Erythroblast (primary cell): Measurements from ENCODE around the gene PCNX1.

ENCODE experiments used
- DNase-seq, 2 experiments: peaks; one replicate each; lab custom pipeline; 2025; lab: John Stamatoyannopoulos, UW
- GATA1 ChIP-seq: IDR thresholded peaks from 2 replicates; pipeline ENCODE4 v1.6.1; 2011; ENCODE audit warnings: low read depth, mild to moderate bottlenecking, control low read depth, low read length, moderate library complexity
- POLR2A ChIP-seq: IDR thresholded peaks from 2 replicates; pipeline ENCODE4 v1.6.1; 2011; ENCODE audit warnings: mild to moderate bottlenecking, low read length

PCNX1 gene

GRCh38 chr14:71021347-71022011 lies 114.2 kb downstream of the PCNX1 start:
- DNase-seq, result no peak
- no peak for TF ChIP-seq GATA1
- no peak for TF ChIP-seq POLR2A

DNA sequence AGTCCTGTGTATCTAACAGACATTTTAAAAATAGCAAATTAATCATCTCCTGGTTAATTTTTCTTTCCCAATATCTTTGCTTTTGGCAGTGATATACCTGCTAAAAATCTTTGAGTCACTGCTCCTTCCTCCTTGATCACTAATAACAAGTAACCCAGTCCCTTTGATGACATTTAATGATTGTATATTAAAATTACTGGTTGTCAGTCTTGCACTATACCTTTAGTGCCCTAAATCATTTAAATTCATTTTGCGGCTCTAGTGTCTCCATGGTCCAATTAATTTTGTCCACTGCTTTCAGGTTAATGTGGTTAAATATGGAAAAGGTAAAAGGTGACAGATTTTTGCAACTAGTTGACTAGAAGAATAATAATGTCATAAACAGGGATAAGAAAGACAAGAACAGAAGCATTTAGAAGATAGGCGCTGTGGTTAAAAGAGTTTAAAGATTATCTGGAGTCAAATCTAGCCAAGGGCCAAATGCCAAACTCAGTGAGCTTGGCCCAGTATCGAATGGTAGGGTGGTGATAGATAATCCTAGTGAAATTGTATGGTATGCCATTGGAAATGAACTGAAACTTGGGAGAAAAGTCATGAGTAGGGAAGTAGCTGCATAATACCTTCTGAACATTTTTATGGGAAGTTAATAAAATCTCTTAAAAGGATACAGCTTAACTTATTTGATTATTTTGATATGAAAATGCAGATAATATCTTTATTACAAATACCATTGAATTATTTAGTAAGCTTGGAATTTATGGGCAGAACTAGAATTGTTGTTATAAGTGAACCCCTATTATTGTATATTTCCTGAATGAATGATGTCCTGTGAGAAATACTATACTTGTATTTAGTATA lies 115.0 kb downstream of the PCNX1 start:
- no peak for DNase-seq
- TF ChIP-seq GATA1 (no peak), POLR2A (no peak)

DNA sequence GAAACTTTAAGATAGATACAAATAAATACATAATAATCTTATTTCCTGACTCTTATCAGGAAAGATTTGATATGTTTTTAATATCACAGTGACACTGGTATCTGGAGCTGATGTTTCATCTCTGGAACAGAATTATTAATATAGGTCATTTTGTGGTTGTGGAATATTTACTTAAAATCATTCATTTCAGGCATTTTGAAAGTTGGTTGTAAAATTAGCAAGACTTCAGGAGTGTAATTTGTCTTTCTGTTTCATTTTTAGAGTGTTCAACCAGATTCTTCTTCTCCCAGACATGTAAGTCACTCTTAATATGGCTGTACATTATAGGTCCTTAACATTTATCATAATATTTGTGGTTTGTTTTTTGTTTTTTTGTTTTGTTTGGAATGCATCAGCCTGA lies 115.7 kb downstream of the PCNX1 start:
- no peak for TF ChIP-seq POLR2A
- no peak for TF ChIP-seq GATA1
- no peak for DNase-seq

DNA sequence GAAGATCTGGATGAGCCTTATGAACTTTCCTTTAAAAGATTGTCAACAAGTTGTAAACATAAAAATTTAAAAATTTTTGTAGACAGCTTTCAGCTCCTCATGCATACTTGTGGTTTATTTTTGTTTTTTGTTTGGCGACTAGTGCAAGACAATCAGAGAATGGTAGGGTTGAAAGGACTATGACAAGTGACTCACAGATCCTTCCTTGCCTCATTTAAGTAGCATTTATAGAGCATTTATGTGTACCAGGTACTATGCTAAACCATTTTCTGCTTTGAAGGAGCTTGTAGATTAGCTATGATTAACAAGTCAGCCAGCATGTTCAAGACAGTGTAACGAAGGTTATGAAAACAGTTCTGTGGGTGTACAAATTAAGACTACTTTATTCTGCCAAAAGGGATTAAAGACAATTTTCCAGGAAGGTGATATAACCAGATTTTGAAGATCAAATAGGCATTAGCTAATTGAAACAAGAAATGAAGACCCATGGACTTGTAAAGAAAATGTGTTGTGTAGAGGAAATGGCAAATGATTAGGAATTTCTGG lies 122.0 kb downstream of the PCNX1 start:
- DNase-seq, result no peak
- TF ChIP-seq GATA1 (no peak), POLR2A (no peak)

GRCh38 chr14:71031000-71031399 lies 123.7 kb downstream of the PCNX1 start:
- DNase-seq, result no peak
- TF ChIP-seq POLR2A (no peak), GATA1 (no peak)

DNA sequence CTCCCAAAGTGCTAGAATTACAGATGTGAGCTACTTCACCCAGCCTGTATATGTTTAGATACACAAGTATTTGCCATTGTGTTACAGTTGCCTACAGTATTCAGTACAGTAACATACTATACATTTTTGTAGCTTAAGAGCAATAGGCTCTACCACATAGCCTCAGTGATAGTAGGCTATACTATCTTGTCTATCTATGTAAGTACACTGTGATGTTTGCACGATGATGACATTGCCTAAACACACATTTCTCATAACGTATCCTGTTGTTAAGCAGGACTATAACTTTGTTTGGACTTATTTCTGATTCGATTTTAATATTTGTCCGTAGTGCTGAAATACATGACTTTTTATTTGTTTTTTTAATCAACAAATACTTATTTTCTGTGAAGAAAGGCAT lies 129.2 kb downstream of the PCNX1 start:
- no peak for DNase-seq
- TF ChIP-seq GATA1 (no peak), POLR2A (no peak)

DNA sequence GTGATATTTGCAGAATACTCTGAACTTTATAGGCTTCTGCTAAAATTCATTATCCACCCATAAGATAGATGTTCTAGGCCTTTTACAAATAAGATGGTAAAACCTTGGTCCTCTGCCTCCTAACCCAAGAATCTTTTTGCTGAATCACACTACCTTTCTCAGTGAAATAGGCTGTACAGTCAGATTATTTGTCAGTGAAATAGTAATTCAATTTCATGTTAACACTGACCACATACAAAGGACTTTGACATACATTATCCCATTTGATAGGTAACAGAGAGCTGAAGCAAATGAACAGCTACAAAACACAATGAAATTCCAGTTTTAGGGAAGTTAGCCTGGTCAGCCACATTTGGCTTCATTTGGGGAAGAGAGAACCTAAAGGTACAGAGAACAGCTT lies 141.1 kb downstream of the PCNX1 start:
- DNase-seq, result no peak
- TF ChIP-seq POLR2A (no peak), GATA1 (no peak)

- DNase-seq, result no peak
- no peak for TF ChIP-seq GATA1
- TF ChIP-seq POLR2A, result no peak
These were observed 142.3 kb downstream of the PCNX1 start for GRCh38 chr14:71049435-71050133.

DNA sequence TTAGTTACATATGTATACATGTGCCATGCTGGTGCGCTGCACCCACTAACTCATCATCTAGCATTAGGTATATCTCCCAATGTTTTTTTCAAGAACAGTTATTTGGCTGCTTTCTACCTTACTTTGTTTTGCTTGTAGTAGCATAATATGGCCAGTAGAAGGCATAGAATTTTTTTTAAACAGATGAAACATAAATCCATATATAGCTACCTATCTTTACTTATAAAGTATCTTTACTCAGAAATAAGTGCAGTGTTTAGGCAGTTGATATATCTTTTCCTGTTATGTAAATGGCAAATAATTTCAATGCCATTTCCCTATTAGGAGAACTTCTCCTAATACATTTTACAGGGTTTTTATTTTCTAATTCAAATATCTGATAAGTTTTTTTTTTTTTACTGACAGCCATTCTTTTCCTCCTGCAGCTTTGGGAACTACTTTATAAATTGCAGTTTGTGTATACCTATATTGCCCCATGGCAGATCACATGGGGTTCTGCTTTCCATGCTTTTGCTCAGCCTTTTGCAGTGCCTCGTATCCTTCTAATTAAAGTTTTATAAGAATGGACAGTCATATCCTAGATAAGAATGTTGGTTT lies 143.1 kb downstream of the PCNX1 start:
- TF ChIP-seq GATA1 (no peak), POLR2A (no peak)
- DNase-seq, result no peak

DNA sequence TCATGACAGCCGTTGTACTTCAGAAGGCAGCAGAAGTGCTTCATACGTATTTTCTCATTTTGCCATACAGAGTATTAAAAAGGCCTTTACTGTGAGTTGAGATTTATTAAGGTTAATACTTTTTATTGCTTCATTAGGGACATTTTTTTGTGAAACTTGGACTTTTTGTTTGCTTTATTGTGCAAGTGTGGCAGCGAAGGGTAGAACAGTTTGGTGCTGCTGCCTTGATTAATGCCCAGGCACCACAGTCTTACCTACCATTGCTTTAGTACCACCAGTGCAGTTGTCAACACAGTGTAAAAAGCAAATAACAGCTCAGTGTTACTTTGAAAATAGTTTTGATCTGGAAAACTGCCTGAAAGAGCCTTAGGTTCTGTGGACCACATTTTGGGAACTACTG lies 147.4 kb downstream of the PCNX1 start:
- DNase-seq, result no peak
- TF ChIP-seq POLR2A, result no peak
- TF ChIP-seq GATA1, result no peak

- no peak for DNase-seq
- TF ChIP-seq GATA1, result no peak
- TF ChIP-seq POLR2A, result no peak
These were observed 148.9 kb downstream of the PCNX1 start for GRCh38 chr14:71056168-71056567.

DNA sequence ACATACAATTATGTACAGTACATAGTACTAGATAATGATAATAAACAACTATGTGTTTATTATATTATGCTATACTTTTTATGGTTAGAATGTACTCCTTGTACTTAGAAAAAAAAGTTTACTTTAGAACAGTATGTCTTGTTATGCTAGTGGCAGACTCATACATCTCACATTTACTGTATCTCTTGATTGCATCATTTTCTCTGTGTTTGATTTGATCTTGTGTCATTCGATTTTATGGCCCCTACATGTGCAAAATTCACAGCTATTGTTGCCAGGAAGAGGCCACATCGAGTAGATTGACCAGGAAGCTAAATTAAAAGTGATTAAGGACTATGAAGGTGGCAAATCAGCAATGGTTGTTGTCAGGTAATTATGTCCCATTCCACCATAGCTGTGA lies 153.0 kb downstream of the PCNX1 start:
- DNase-seq, result no peak
- no peak for TF ChIP-seq POLR2A
- no peak for TF ChIP-seq GATA1

- DNase-seq, result no peak
- TF ChIP-seq POLR2A (no peak), GATA1 (no peak)
These were observed 153.7 kb downstream of the PCNX1 start for GRCh38 chr14:71060825-71061455.

DNA sequence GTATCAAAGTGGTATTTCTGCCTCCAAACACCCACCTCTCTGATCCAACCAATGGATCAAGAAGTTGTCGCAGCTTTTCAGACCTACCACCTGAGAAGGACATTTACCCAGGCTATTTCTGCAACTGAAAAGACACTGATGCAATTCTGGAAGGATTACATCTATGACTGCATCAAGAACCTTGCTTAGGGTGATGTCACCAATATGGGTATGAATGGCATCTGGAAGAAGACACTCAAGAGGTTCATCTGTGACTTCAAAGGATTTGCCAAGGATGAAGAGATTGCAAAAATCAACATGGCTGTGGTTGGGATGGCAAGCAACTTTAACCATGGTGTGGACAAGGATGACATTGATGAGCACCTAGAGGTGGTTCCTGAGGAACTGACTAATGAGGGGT lies 154.2 kb downstream of the PCNX1 start:
- no peak for TF ChIP-seq POLR2A
- no peak for TF ChIP-seq GATA1

More for the DNA sequence above, 154.2 kb downstream of the PCNX1 start:
- DNase-seq, result no peak
